ENCODE results near the gene S100A7A.

DNA sequence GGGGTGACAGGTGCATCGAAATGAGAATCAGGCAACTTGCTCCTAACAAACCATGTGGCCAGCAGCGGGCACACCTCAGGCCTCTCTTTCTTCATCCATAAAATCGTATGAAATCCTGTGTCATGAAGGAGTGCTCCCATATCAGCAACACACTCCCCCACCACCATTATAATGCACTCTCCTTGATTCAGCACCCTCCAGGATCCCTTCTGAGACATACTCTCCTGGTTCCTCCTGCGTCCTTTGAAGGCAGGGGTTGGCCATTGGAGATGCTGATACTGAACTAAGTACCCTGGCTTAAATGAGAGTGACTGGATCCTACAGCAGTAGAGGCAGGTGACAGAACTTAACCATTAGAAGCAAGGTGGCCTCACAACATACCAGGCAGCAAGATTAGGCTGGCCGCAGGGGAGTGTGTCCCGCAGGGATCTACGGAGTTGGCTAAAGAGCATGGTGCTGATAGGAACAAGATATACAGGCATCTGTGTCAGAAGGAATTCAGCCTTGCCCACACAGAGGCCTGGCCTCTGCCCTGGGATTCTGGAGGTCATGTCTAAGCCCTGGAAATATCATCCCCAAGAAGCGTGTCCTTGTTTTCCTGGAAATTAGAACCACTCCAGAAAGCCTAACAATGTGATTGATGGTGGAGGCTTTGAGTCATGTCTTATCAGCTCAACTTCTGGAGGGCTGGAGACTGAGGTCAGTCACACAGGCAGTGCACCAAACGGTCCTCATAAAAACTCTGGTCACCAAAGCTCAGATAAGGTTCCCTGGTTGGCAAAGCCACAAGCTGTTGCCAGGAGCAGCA lies 16.8 kb downstream of the S100A7A start:
- TF ChIP-seq, protein P1, sequence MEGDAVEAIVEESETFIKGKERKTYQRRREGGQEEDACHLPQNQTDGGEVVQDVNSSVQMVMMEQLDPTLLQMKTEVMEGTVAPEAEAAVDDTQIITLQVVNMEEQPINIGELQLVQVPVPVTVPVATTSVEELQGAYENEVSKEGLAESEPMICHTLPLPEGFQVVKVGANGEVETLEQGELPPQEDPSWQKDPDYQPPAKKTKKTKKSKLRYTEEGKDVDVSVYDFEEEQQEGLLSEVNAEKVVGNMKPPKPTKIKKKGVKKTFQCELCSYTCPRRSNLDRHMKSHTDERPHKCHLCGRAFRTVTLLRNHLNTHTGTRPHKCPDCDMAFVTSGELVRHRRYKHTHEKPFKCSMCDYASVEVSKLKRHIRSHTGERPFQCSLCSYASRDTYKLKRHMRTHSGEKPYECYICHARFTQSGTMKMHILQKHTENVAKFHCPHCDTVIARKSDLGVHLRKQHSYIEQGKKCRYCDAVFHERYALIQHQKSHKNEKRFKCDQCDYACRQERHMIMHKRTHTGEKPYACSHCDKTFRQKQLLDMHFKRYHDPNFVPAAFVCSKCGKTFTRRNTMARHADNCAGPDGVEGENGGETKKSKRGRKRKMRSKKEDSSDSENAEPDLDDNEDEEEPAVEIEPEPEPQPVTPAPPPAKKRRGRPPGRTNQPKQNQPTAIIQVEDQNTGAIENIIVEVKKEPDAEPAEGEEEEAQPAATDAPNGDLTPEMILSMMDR (IDR thresholded peaks at IDR 0.05; ENCODE audit: low read depth, low read length, missing input control), result no peak
- TF ChIP-seq, protein P2, sequence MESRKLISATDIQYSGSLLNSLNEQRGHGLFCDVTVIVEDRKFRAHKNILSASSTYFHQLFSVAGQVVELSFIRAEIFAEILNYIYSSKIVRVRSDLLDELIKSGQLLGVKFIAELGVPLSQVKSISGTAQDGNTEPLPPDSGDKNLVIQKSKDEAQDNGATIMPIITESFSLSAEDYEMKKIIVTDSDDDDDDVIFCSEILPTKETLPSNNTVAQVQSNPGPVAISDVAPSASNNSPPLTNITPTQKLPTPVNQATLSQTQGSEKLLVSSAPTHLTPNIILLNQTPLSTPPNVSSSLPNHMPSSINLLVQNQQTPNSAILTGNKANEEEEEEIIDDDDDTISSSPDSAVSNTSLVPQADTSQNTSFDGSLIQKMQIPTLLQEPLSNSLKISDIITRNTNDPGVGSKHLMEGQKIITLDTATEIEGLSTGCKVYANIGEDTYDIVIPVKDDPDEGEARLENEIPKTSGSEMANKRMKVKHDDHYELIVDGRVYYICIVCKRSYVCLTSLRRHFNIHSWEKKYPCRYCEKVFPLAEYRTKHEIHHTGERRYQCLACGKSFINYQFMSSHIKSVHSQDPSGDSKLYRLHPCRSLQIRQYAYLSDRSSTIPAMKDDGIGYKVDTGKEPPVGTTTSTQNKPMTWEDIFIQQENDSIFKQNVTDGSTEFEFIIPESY (IDR thresholded peaks at IDR 0.05), result no peak
- TF ChIP-seq, protein P3, sequence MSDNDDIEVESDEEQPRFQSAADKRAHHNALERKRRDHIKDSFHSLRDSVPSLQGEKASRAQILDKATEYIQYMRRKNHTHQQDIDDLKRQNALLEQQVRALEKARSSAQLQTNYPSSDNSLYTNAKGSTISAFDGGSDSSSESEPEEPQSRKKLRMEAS (IDR thresholded peaks at IDR 0.05), result no peak
- TF ChIP-seq, protein P4, sequence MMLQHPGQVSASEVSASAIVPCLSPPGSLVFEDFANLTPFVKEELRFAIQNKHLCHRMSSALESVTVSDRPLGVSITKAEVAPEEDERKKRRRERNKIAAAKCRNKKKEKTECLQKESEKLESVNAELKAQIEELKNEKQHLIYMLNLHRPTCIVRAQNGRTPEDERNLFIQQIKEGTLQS (IDR thresholded peaks at IDR 0.05), result no peak
- TF ChIP-seq TAF1 (conservative IDR thresholded peaks at IDR 0.05), result no peak
- TF ChIP-seq EGR1 (IDR thresholded peaks at IDR 0.05; ENCODE audit: low read depth in 2 of 2), result no peak
- no peak for TF ChIP-seq SP1 (IDR thresholded peaks at IDR 0.05)
- no peak for TF ChIP-seq RXRA (IDR thresholded peaks at IDR 0.05)
- no peak for TF ChIP-seq YY1 (IDR thresholded peaks at IDR 0.05)
- no peak for TF ChIP-seq FOXA1 (IDR thresholded peaks at IDR 0.05)
